Caki2 (cell line): ENCODE measurements around the gene R3HDML. TPM values are rescaled to one million over a fixed set of nuclear protein-coding genes. Genes with fewer than 3 reads are reported as not detected.

Experiments
- DNase-seq: peaks from one replicate; pipeline ENCODE4 v3.0.0-alpha.2; 2015; ENCODE audit warnings: low read depth
- in situ Hi-C: cut with HindIII; loops from 2 replicates; pipeline ENCODE4 v1.10.0; 2016; ENCODE audit warnings: low sequenced_read_pairs, low pct_unique_long_range_greater_than_20kb, mixed read lengths
- total RNA-seq: library from RNA; depleted of rRNA; stranded (reverse); fragments of >200 nt; shearing (Covaris generic); gene quantifications from 2 replicates; pipeline ENCODE4 v1.2.3, GENCODE V29; 2014; ENCODE audit warnings: low replicate concordance; rRNA removed

R3HDML gene
- total RNA-seq, 1 experiment from 2014 or later: not detected

GRCh38 chr20:44393608-44394451 is 57.0 kb downstream of the R3HDML start:
- in situ Hi-C loops: loop anchor here (10.0 kb wide), 1 partner anchor 221 kb away; no protein-coding TSS in a partner anchor
- no peak for DNase-seq

DNA sequence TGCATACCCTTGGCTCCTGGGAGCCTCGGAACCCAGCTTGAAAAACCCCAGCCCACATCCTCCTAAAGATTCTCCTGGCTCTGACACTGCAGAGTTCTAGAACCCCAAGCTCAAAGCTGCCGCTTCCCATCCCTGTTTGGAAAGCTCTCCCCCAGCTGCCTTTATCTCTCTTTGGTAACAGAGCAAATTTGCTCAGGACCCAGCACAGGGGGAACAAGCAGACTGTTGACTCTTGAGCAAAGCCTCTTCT is 57.5 kb downstream of the R3HDML start:
- DNase-seq: no peak
- in situ Hi-C loops: loop anchor here (10.0 kb wide), 1 partner anchor 220 kb away; no protein-coding TSS in a partner anchor

GRCh38 chr20:44394702-44395460 is 58.0 kb downstream of the R3HDML start:
- no peak for DNase-seq
- in situ Hi-C loops: loop anchor here (10.0 kb wide), 1 partner anchor 220 kb away; no protein-coding TSS in a partner anchor

- in situ Hi-C loops: loop anchor here (10.0 kb wide), 1 partner anchor 219 kb away; no protein-coding TSS in a partner anchor
- no peak for DNase-seq
Measured at GRCh38 chr20:44395461-44396340, 58.9 kb downstream of the R3HDML start.

DNA sequence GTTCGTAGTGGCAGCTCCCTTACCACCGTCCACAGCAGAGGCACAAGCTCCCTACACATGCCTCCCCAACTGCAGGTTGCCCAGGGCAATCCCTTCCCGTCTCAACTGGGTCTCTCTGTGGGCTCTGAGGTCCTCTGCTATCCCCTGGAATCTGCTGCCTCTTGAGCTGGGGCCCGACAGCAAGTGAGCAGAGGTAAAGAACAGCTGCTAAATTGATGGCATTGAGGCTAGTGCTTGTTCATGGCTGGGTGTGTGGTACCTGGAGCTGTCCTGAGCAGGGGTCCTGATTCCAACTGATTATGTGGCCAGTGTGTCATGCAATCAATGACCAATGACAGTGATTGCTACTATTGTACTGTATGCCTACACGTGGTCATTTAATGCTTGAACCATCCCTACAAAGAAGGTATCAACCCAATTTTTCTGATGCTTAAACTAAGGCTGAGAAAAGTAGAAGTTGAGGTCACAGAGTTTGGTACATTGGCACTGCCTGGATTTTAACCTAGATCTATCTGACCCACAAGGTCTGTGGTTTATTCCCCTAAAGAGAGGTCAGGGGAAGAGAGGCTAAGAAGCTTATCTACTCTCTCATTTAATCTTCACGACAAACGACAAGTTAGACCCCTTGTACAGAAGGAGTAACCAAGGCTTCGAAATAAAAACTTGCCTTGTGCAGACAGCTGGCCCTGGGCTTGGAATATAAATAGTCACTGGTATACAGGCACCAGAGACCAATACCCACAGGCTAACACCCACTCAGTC is 59.7 kb downstream of the R3HDML start:
- no peak for DNase-seq
- in situ Hi-C loops: loop anchor here (10.0 kb wide), 1 partner anchor 218 kb away; no protein-coding TSS in a partner anchor

GRCh38 chr20:44398335-44398734 is 61.5 kb downstream of the R3HDML start:
- DNase-seq: no peak
- in situ Hi-C loops: loop anchor here (10.0 kb wide), 1 partner anchor 216 kb away; no protein-coding TSS in a partner anchor

- in situ Hi-C loops: loop anchor here (10.0 kb wide), 1 partner anchor 215 kb away; no protein-coding TSS in a partner anchor
- DNase-seq: no peak
Measured at GRCh38 chr20:44399446-44399845, 62.6 kb downstream of the R3HDML start.

DNA sequence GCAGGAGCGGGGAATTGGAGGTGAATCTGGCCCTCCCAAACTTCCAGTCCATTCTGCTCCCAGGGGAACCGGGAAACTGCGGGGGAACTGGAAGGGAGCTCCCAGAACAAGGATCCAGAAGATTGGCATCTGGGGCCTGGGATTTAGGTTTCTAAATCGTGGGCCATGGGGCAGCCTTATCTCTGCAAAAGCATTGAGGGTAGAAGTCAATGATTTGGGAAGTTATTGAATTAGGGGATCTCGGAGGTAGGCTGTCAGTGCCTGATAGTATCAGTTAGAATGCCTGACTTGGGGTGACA is 63.8 kb downstream of the R3HDML start:
- DNase-seq: no peak
- in situ Hi-C loops: no loop called here

Other genes with a start within 250 kb of the R3HDML start
- gene JPH2, start 149.9 kb upstream of the R3HDML start, total RNA-seq: 0.57 TPM in 1 of 2 replicates, not detected in the other
- gene OSER1, start 126.3 kb upstream of the R3HDML start, total RNA-seq: 72.4 and 79.6 TPM in 2 replicates
- 0.37 TPM in 1 of 2 replicates, not detected in the other for gene GDAP1L1, start 89.7 kb upstream of the R3HDML start, total RNA-seq
- 5.0 and 6.9 TPM in 2 replicates for gene FITM2, start 25.8 kb upstream of the R3HDML start, total RNA-seq
- not detected in 2 replicates for gene HNF4A, start 18.7 kb downstream of the R3HDML start, total RNA-seq
- 4.5 and 5.2 TPM in 2 replicates for gene TTPAL, start 138.8 kb downstream of the R3HDML start, total RNA-seq
- 59.5 and 60.8 TPM in 2 replicates for gene SERINC3, start 185.0 kb downstream of the R3HDML start, total RNA-seq
- gene PKIG, start 245.5 kb downstream of the R3HDML start, total RNA-seq: 38.5 and 58.1 TPM in 2 replicates